HepG2 (cell line): Measurements from ENCODE around the gene DAB2. TPM values are rescaled to one million over a fixed set of nuclear protein-coding genes. Genes with fewer than 3 reads are reported as not detected.

Experiments
- ATAC-seq: fragments of 200-7000 bp; cut with Tn5 transposase; 3 replicates; pipeline ENCODE4 v1.9.1; 2020; ENCODE audit warnings: mild to moderate bottlenecking, moderate library complexity
- BruUV-seq: library from RNA; stranded (reverse); fragments of 400-500 nt; replicated peaks from 2 replicates; lab custom pipeline; 2021; lab: Mats Ljungman, UMichigan
- CTCF ChIA-PET: fragments of 300-600 bp; formaldehyde crosslinking; extraction: SDS; loops from one replicate; lab custom pipeline; 2021; ENCODE audit warnings: low total read pairs, inconsistent platforms, low intra/inter-chr PET ratio; lab: Yijun Ruan, JAX
- POLR2A ChIA-PET: fragments of 350-600 bp; sonication (Branson Sonifier 250); formaldehyde crosslinking; loops from one replicate; lab custom pipeline; 2020; ENCODE audit warnings: antibody characterized with exemption, inconsistent platforms; lab: Yijun Ruan, JAX
- DNase-seq: peaks from one replicate; pipeline ENCODE4 v3.0.0-alpha.2; 2015; ENCODE audit warnings: low spot score
- FAIRE-seq: peaks from 3 replicates; lab custom pipeline; 2011; peaks lifted over from hg19 to GRCh38; lab: Jason Lieb, UNC
- H2AFZ ChIP-seq: one replicate; pipeline ENCODE4 v1.6.1; 2011; ENCODE audit warnings: low read length, inconsistent platforms
- H3K27ac ChIP-seq: fragments of 300-600 bp; 3 replicates; pipeline ENCODE4 v1.8.0; 2011; ENCODE audit warnings: mixed run types, mild to moderate bottlenecking, mixed read lengths, low read length, inconsistent platforms; ENCODE audit not compliant: insufficient read depth; ENCODE audit errors: extremely low read length
- H3K27me3 ChIP-seq, 2 experiments: fragments of 200-600 bp in 1 of 2; 2 replicates in 1 of 2; 3 replicates in 1 of 2; pipeline versions ENCODE4 v1.6.0 to v1.8.0; 2011; ENCODE audit warnings: low read length in 2 of 2, mild to moderate bottlenecking in 2 of 2, moderate library complexity in 2 of 2, inconsistent platforms in 1 of 2; ENCODE audit not compliant: insufficient read depth in 2 of 2, control insufficient read depth in 1 of 2
- H3K36me3 ChIP-seq, 2 experiments: fragments of 200-600 bp in 1 of 2; replicated peaks in 1 of 2; 2 replicates in 1 of 2; 3 replicates in 1 of 2; pipeline versions ENCODE4 v1.5.1 to v1.8.0; 2011; ENCODE audit warnings: low read length in 2 of 2, inconsistent platforms in 1 of 2; ENCODE audit not compliant: insufficient read depth in 2 of 2, control insufficient read depth in 1 of 2
- H3K4me1 ChIP-seq: 2 replicates; pipeline ENCODE4 v1.5.1; 2012; ENCODE audit warnings: low read length, inconsistent platforms; ENCODE audit not compliant: insufficient read depth
- H3K4me2 ChIP-seq: 2 replicates; pipeline ENCODE4 v1.6.0; 2011; ENCODE audit warnings: low read depth, low read length, inconsistent platforms
- H3K4me3 ChIP-seq, 3 experiments: fragments of 200-600 bp in 1 of 3; sonication (generic), shearing (Covaris generic) in 1 of 3; replicated peaks in 1 of 3; 2 replicates each; pipeline ENCODE4 v1.5.1; 2011 to 2016; ENCODE audit warnings: low read length in 3 of 3, inconsistent platforms in 2 of 3, low read depth in 2 of 3, mild to moderate bottlenecking in 2 of 3, control low read depth in 1 of 3, mixed read lengths in 1 of 3; ENCODE audit not compliant: insufficient read depth in 1 of 3
- H3K79me2 ChIP-seq: one replicate; pipeline ENCODE4 v1.6.1; 2011; ENCODE audit warnings: low read length, inconsistent platforms; ENCODE audit not compliant: insufficient read depth
- H3K9ac ChIP-seq: 2 replicates; pipeline ENCODE4 v1.6.0; 2011; ENCODE audit warnings: mild to moderate bottlenecking, low read depth, low read length, inconsistent platforms; ENCODE audit not compliant: insufficient read depth
- H3K9me3 ChIP-seq: 2 replicates; pipeline ENCODE4 v1.5.1; 2012; ENCODE audit warnings: mild to moderate bottlenecking, low read length
- H4K20me1 ChIP-seq: 2 replicates; pipeline ENCODE4 v1.6.0; 2011; ENCODE audit warnings: inconsistent platforms, mild to moderate bottlenecking, low read length, moderate library complexity; ENCODE audit not compliant: insufficient read depth
- GTF2F1 ChIP-seq: fragments of 150-350 bp; IDR thresholded peaks from 2 replicates; pipeline ENCODE4 v1.6.1; 2014; ENCODE audit warnings: low read length
- MIER3 ChIP-seq: IDR thresholded peaks from 2 replicates; pipeline ENCODE4 v1.6.1; 2016; ENCODE audit warnings: missing compliant biosample characterization, borderline replicate concordance
- MLLT10 ChIP-seq: sonication (generic); formaldehyde crosslinking; IDR thresholded peaks from 2 replicates; pipeline ENCODE4 v1.4.0; 2020; ENCODE audit warnings: missing genetic modification reagents
- PHF8 ChIP-seq: sonication (generic); formaldehyde crosslinking; IDR thresholded peaks from 2 replicates; pipeline ENCODE4 v1.5.0; 2020; ENCODE audit warnings: missing genetic modification reagents
- POLR2AphosphoS5 ChIP-seq: IDR thresholded peaks from 2 replicates; pipeline ENCODE4 v1.6.1; 2012; ENCODE audit warnings: low read depth, low read length
- SP2 ChIP-seq: sonication (generic); formaldehyde crosslinking; IDR thresholded peaks from 2 replicates; pipeline ENCODE4 v1.5.1; 2020; ENCODE audit warnings: mild to moderate bottlenecking, missing genetic modification reagents
- TCF12 ChIP-seq, 2 experiments: fragments of 450-650 bp in 1 of 2; sonication (generic) in 1 of 2; formaldehyde crosslinking in 1 of 2; IDR thresholded peaks; 2 replicates each; pipeline versions ENCODE4 v1.6.1 to v1.8.0; 2017 to 2022; ENCODE audit warnings: antibody characterized with exemption in 1 of 2, mild to moderate bottlenecking in 1 of 2, missing genetic modification reagents in 1 of 2, moderate library complexity in 1 of 2
- TCF7L2 ChIP-seq: IDR thresholded peaks from 2 replicates; pipeline ENCODE4 v1.6.1; 2011; ENCODE audit warnings: mild to moderate bottlenecking, low read depth, low read length, moderate library complexity
- ZMAT5 ChIP-seq: sonication (generic); formaldehyde crosslinking; IDR thresholded peaks from 2 replicates; pipeline ENCODE4 v1.5.0; 2020; ENCODE audit warnings: mild to moderate bottlenecking, low read depth, missing genetic modification reagents, borderline replicate concordance
- ZNF17 ChIP-seq: sonication (generic); formaldehyde crosslinking; IDR thresholded peaks from 2 replicates; pipeline ENCODE4 v1.5.0; 2020; ENCODE audit warnings: mild to moderate bottlenecking, missing genetic modification reagents
- ZNF20 ChIP-seq: sonication (generic); formaldehyde crosslinking; IDR thresholded peaks from 2 replicates; pipeline ENCODE4 v1.4.0; 2020; ENCODE audit warnings: mild to moderate bottlenecking, moderate library complexity, missing genetic modification reagents
- ZNF382 ChIP-seq: sonication (generic); formaldehyde crosslinking; IDR thresholded peaks from 2 replicates; pipeline ENCODE4 v1.5.0; 2020; ENCODE audit warnings: missing genetic modification reagents, mild to moderate bottlenecking, borderline replicate concordance
- ZNF543 ChIP-seq: sonication (generic); formaldehyde crosslinking; IDR thresholded peaks from 2 replicates; pipeline ENCODE4 v1.4.0; 2020; ENCODE audit warnings: mild to moderate bottlenecking, missing genetic modification reagents
- ZNF781 ChIP-seq: sonication (generic); formaldehyde crosslinking; IDR thresholded peaks from 2 replicates; pipeline ENCODE4 v1.5.1; 2020; ENCODE audit warnings: borderline replicate concordance, mild to moderate bottlenecking, missing genetic modification reagents; ENCODE audit errors: not compliant biosample characterization
- ZSCAN29 ChIP-seq: sonication (generic); formaldehyde crosslinking; conservative IDR thresholded peaks from 2 replicates; pipeline ENCODE4 v1.4.0; 2020; ENCODE audit warnings: mild to moderate bottlenecking, missing genetic modification reagents
- WGBS: methylation state at CpG from one replicate; pipeline ENCODE4 v1.1.6; 2017; ENCODE audit warnings: low lambda C conversion rate; 5-methylcytosine and 5-hydroxymethylcytosine counted together
- in situ Hi-C: cut with HindIII; loops from 2 replicates; pipeline ENCODE4 v1.10.0; 2017; ENCODE audit warnings: low pct_unique_long_range_greater_than_20kb; ENCODE audit not compliant: extremely low pct_ligation_motif_present
- intact Hi-C: fragments of 100-400 bp; cut with micrococcal nuclease; formaldehyde crosslinking; loops from one replicate; pipeline ENCODE4 v1.10.0; 2022; ENCODE audit not compliant: unreplicated experiment
- polyA plus RNA-seq, 8 experiments: library from polyadenylated mRNA; depleted of rRNA in 3 of 8; stranded (reverse) in 7 of 8; unstranded in 1 of 8; fragments of >200 nt; fragmentation: Illumina TruSeq in 4 of 8; extraction: Trizol in 4 of 8; gene quantifications; 2 replicates each; pipeline versions ENCODE4 v1.2.1 to v1.2.3, GENCODE V29; 2011 to 2016; ENCODE audit warnings: low read depth in 4 of 8, missing spikeins in 1 of 8, mixed read lengths in 1 of 8; ENCODE audit not compliant: insufficient read depth in 1 of 8
- total RNA-seq, 5 experiments: library from RNA; depleted of rRNA; stranded (reverse); fragments of >200 nt; fragmentation: Illumina TruSeq; extraction: Trizol; gene quantifications; 2 replicates each; pipeline ENCODE4 v1.2.3, GENCODE V29; 2016; ENCODE audit warnings: low read depth in 1 of 5

The DAB2 gene
- total and polyA plus RNA-seq, 2 of the 13 experiments (the other 11 are each of a cell fraction or from before 2014, with no cell fraction given), result 6.4 to 6.5 TPM

- intact Hi-C loops, result no loop called here
- H2AFZ ChIP-seq, result no peak overlapping the region
- no TSS peak for BruUV-seq
- ATAC-seq, result no peak
- peaks cover 1 to 5% of the 10 kb centered on the region in 2 experiments; a peak in 2 of 5 replicates for H3K27me3 ChIP-seq
- WGBS, result 65% methylated on average over 3 of the region's 3 CpGs
- no peaks in the 10 kb centered on the region for H3K36me3 ChIP-seq
- no peaks in the 10 kb centered on the region for H3K79me2 ChIP-seq
- CTCF ChIA-PET, result no interaction called here
- no peak overlapping the region for H3K9ac ChIP-seq
- H3K9me3 ChIP-seq, result no peaks in the 10 kb centered on the region
- H3K27ac ChIP-seq, result no peak overlapping the region
- no peaks in the 10 kb centered on the region for H4K20me1 ChIP-seq
- POLR2A ChIA-PET, result no interaction called here
- DNase-seq, result no peak
- FAIRE-seq, result no peak
- H3K4me3 ChIP-seq, result no peak overlapping the region
- in situ Hi-C loops, result no loop called here
- H3K4me2 ChIP-seq, result no peak overlapping the region
- peaks cover 25% of the 10 kb centered on the region for H3K4me1 ChIP-seq
- TF ChIP-seq ZSCAN29 (CRISPR knock-in tag), result no peak
- TF ChIP-seq GTF2F1, result no peak
- TF ChIP-seq ZNF543, result no peak
- no peak for TF ChIP-seq SP2
- no peak for TF ChIP-seq MIER3
- TF ChIP-seq ZNF20, result no peak
- TF ChIP-seq ZMAT5, result no peak
- no peak for TF ChIP-seq TCF7L2
- TF ChIP-seq ZNF17 (CRISPR knock-in tag), result no peak
- no peak for TF ChIP-seq MLLT10
- TF ChIP-seq TCF12 (IDR thresholded peaks at IDR 0.05), result no peak
- TF ChIP-seq TCF12 (CRISPR knock-in tag; IDR thresholded peaks at IDR 0.05), result no peak
- no peak for TF ChIP-seq ZNF781 (CRISPR knock-in tag)
- no peak for TF ChIP-seq ZNF382 (CRISPR knock-in tag)
- no peak for TF ChIP-seq POLR2AphosphoS5
- TF ChIP-seq PHF8, result no peak
Measured at GRCh38 chr5:39450487-39450886, 25.7 kb upstream of the DAB2 start.
